ENCODE results near the gene ADGRL1.
"Not testable (repeated sequence)": the region's sequence is repeated elsewhere in the genome, so short reads cannot be mapped to it uniquely, and the experiment has no call there.

Gene ADGRL1

GRCh38 chr19:14183741-14184350, 22.1 kb downstream of the ADGRL1 start:
- Histone ChIP-seq H3K27ac (ENCODE audit: low read length) (no peak overlapping the region), H3K9me3 (ENCODE audit: control insufficient read depth, low read depth, low read length) (no peaks in the 10 kb centered on the region), H3K27me3 (ENCODE audit: control insufficient read depth, insufficient read depth, low read length) (no peaks in the 10 kb centered on the region), H3K4me3 (ENCODE audit: low read length) (no peak overlapping the region), H3K36me3 (ENCODE audit: control insufficient read depth, low read depth, low read length) (no peaks in the 10 kb centered on the region), H3K9ac (ENCODE audit: low read length) (no peak overlapping the region), H3K4me1 (ENCODE audit: control insufficient read depth, low read depth, low read length) (no peaks in the 10 kb centered on the region)

- no peak overlapping the region for H3K4me3 ChIP-seq (ENCODE audit: low read length)
- no peak overlapping the region for H3K27ac ChIP-seq (ENCODE audit: low read length)
- no peaks in the 10 kb centered on the region for H3K4me1 ChIP-seq (ENCODE audit: control insufficient read depth, low read depth, low read length)
- H3K27me3 ChIP-seq (ENCODE audit: control insufficient read depth, insufficient read depth, low read length) = no peaks in the 10 kb centered on the region
- no peak overlapping the region for H3K9ac ChIP-seq (ENCODE audit: low read length)
- H3K9me3 ChIP-seq (ENCODE audit: control insufficient read depth, low read depth, low read length) = no peaks in the 10 kb centered on the region
- H3K36me3 ChIP-seq (ENCODE audit: control insufficient read depth, low read depth, low read length) = peaks cover 7% of the 10 kb centered on the region
Observed at GRCh38 chr19:14182476-14182875, 23.5 kb downstream of the ADGRL1 start.

- no peak overlapping the region for H3K27ac ChIP-seq (ENCODE audit: low read length)
- H3K4me3 ChIP-seq (ENCODE audit: low read length) = no peak overlapping the region
- H3K9ac ChIP-seq (ENCODE audit: low read length) = no peak overlapping the region
- H3K36me3 ChIP-seq (ENCODE audit: control insufficient read depth, low read depth, low read length) = peaks cover 13% of the 10 kb centered on the region
- H3K9me3 ChIP-seq (ENCODE audit: control insufficient read depth, low read depth, low read length) = no peaks in the 10 kb centered on the region
- H3K27me3 ChIP-seq (ENCODE audit: control insufficient read depth, insufficient read depth, low read length) = no peaks in the 10 kb centered on the region
- H3K4me1 ChIP-seq (ENCODE audit: control insufficient read depth, low read depth, low read length) = no peaks in the 10 kb centered on the region
Observed at GRCh38 chr19:14181906-14182305, 24.1 kb downstream of the ADGRL1 start.

GRCh38 chr19:14181199-14181598, 24.8 kb downstream of the ADGRL1 start:
- not testable (repeated sequence) for H3K27me3 ChIP-seq (ENCODE audit: control insufficient read depth, insufficient read depth, low read length); H3K27ac ChIP-seq (ENCODE audit: low read length); H3K4me3 ChIP-seq (ENCODE audit: low read length)

GRCh38 chr19:14177496-14178074, 28.4 kb downstream of the ADGRL1 start:
- peaks cover 47% of the 10 kb centered on the region for H3K36me3 ChIP-seq (ENCODE audit: control insufficient read depth, low read depth, low read length)
- no peaks in the 10 kb centered on the region for H3K4me1 ChIP-seq (ENCODE audit: control insufficient read depth, low read depth, low read length)
- no peak overlapping the region for H3K9ac ChIP-seq (ENCODE audit: low read length)
- no peaks in the 10 kb centered on the region for H3K9me3 ChIP-seq (ENCODE audit: control insufficient read depth, low read depth, low read length)
- no peaks in the 10 kb centered on the region for H3K27me3 ChIP-seq (ENCODE audit: control insufficient read depth, insufficient read depth, low read length)
- no peak overlapping the region for H3K27ac ChIP-seq (ENCODE audit: low read length)
- H3K4me3 ChIP-seq (ENCODE audit: low read length) = no peak overlapping the region

More at GRCh38 chr19:14181199-14181598, 24.8 kb downstream of the ADGRL1 start:
- H3K36me3 ChIP-seq (ENCODE audit: control insufficient read depth, low read depth, low read length) = peaks cover 19% of the 10 kb centered on the region
- H3K4me1 ChIP-seq (ENCODE audit: control insufficient read depth, low read depth, low read length); H3K9me3 ChIP-seq (ENCODE audit: control insufficient read depth, low read depth, low read length); H3K9ac ChIP-seq (ENCODE audit: low read length): not testable (repeated sequence)

GRCh38 chr19:14175351-14175792, 30.6 kb downstream of the ADGRL1 start:
- Histone ChIP-seq H3K9ac (ENCODE audit: low read length) (no peak overlapping the region), H3K9me3 (ENCODE audit: control insufficient read depth, low read depth, low read length) (no peaks in the 10 kb centered on the region), H3K4me3 (ENCODE audit: low read length) (no peak overlapping the region), H3K36me3 (ENCODE audit: control insufficient read depth, low read depth, low read length) (peaks cover 64% of the 10 kb centered on the region), H3K27me3 (ENCODE audit: control insufficient read depth, insufficient read depth, low read length) (no peaks in the 10 kb centered on the region), H3K4me1 (ENCODE audit: control insufficient read depth, low read depth, low read length) (no peaks in the 10 kb centered on the region), H3K27ac (ENCODE audit: low read length) (no peak overlapping the region)

- H3K27ac ChIP-seq (ENCODE audit: low read length) = no peak overlapping the region
- H3K9me3 ChIP-seq (ENCODE audit: control insufficient read depth, low read depth, low read length) = no peaks in the 10 kb centered on the region
- no peak overlapping the region for H3K4me3 ChIP-seq (ENCODE audit: low read length)
- peaks cover 69% of the 10 kb centered on the region for H3K36me3 ChIP-seq (ENCODE audit: control insufficient read depth, low read depth, low read length)
- no peaks in the 10 kb centered on the region for H3K27me3 ChIP-seq (ENCODE audit: control insufficient read depth, insufficient read depth, low read length)
- no peak overlapping the region for H3K9ac ChIP-seq (ENCODE audit: low read length)
- H3K4me1 ChIP-seq (ENCODE audit: control insufficient read depth, low read depth, low read length) = no peaks in the 10 kb centered on the region
Observed at GRCh38 chr19:14174883-14175282, 31.1 kb downstream of the ADGRL1 start.

- no peak overlapping the region for H3K27ac ChIP-seq (ENCODE audit: low read length)
- no peak overlapping the region for H3K4me3 ChIP-seq (ENCODE audit: low read length)
- no peak overlapping the region for H3K9ac ChIP-seq (ENCODE audit: low read length)
- no peaks in the 10 kb centered on the region for H3K9me3 ChIP-seq (ENCODE audit: control insufficient read depth, low read depth, low read length)
- peaks cover 56% of the 10 kb centered on the region for H3K36me3 ChIP-seq (ENCODE audit: control insufficient read depth, low read depth, low read length)
- H3K27me3 ChIP-seq (ENCODE audit: control insufficient read depth, insufficient read depth, low read length) = no peaks in the 10 kb centered on the region
- H3K4me1 ChIP-seq (ENCODE audit: control insufficient read depth, low read depth, low read length) = no peaks in the 10 kb centered on the region
Observed at GRCh38 chr19:14168993-14169392, 37.0 kb downstream of the ADGRL1 start.

GRCh38 chr19:14168259-14168972, 37.6 kb downstream of the ADGRL1 start:
- Histone ChIP-seq H3K4me3 (ENCODE audit: low read length) (no peak overlapping the region), H3K4me1 (ENCODE audit: control insufficient read depth, low read depth, low read length) (no peaks in the 10 kb centered on the region), H3K9me3 (ENCODE audit: control insufficient read depth, low read depth, low read length) (no peaks in the 10 kb centered on the region), H3K9ac (ENCODE audit: low read length) (no peak overlapping the region), H3K27ac (ENCODE audit: low read length) (no peak overlapping the region), H3K27me3 (ENCODE audit: control insufficient read depth, insufficient read depth, low read length) (no peaks in the 10 kb centered on the region), H3K36me3 (ENCODE audit: control insufficient read depth, low read depth, low read length) (peaks cover 52% of the 10 kb centered on the region)

GRCh38 chr19:14167576-14168138, 38.3 kb downstream of the ADGRL1 start:
- no peaks in the 10 kb centered on the region for H3K4me1 ChIP-seq (ENCODE audit: control insufficient read depth, low read depth, low read length)
- peaks cover 47% of the 10 kb centered on the region for H3K36me3 ChIP-seq (ENCODE audit: control insufficient read depth, low read depth, low read length)
- no peaks in the 10 kb centered on the region for H3K9me3 ChIP-seq (ENCODE audit: control insufficient read depth, low read depth, low read length)
- H3K27ac ChIP-seq (ENCODE audit: low read length) = no peak overlapping the region
- H3K9ac ChIP-seq (ENCODE audit: low read length) = no peak overlapping the region
- H3K27me3 ChIP-seq (ENCODE audit: control insufficient read depth, insufficient read depth, low read length) = no peaks in the 10 kb centered on the region
- H3K4me3 ChIP-seq (ENCODE audit: low read length) = no peak overlapping the region

- Histone ChIP-seq H3K9me3 (ENCODE audit: control insufficient read depth, low read depth, low read length) (no peaks in the 10 kb centered on the region), H3K27ac (ENCODE audit: low read length) (no peak overlapping the region), H3K4me1 (ENCODE audit: control insufficient read depth, low read depth, low read length) (no peaks in the 10 kb centered on the region), H3K27me3 (ENCODE audit: control insufficient read depth, insufficient read depth, low read length) (no peaks in the 10 kb centered on the region), H3K4me3 (ENCODE audit: low read length) (no peak overlapping the region), H3K36me3 (ENCODE audit: control insufficient read depth, low read depth, low read length) (peaks cover 50% of the 10 kb centered on the region), H3K9ac (ENCODE audit: low read length) (no peak overlapping the region)
Observed at GRCh38 chr19:14166999-14167575, 38.9 kb downstream of the ADGRL1 start.
